ENCODE measurements around the gene FKBP15. TPM values are rescaled to one million over a fixed set of nuclear protein-coding genes. Genes with fewer than 3 reads are reported as not detected.
A peak's percentile ranks its signal among the peaks of the same experiment; 100 is the strongest.

Gene FKBP15
- total and polyA plus RNA-seq, 2 of the 13 experiments (the other 11 are each of a cell fraction or from before 2014, with no cell fraction given) = 12.3 to 18.6 TPM

GRCh38 chr9:113221003-113221799, at the start of gene FKBP15, which contains the start of gene SLC31A1 (continued):
- TF ChIP-seq THAP9 (CRISPR knock-in tag; IDR thresholded peaks at IDR 0.05; ENCODE audit: borderline replicate concordance) = peak; percentile 83; the same call in 1 of the 2 replicates
- TF ChIP-seq ZBTB42 (CRISPR knock-in tag; IDR thresholded peaks at IDR 0.05) = 0 out of 2 replicates have a peak, but pooled peaks have one; percentile 22
- TF ChIP-seq ZBTB7B (CRISPR knock-in tag; IDR thresholded peaks at IDR 0.05) = no peak; the same call in none of the 2 replicates
- TF ChIP-seq YEATS4 (CRISPR knock-in tag; IDR thresholded peaks at IDR 0.05; ENCODE audit: borderline replicate concordance) = peak; percentile 87
- TF ChIP-seq ZNF720 (CRISPR knock-in tag; IDR thresholded peaks at IDR 0.05) = no peak
- peak; percentile 50; the same call in 1 of the 2 replicates for TF ChIP-seq DMAP1 (CRISPR knock-in tag; IDR thresholded peaks at IDR 0.05)
- TF ChIP-seq RERE (CRISPR knock-in tag; IDR thresholded peaks at IDR 0.05; ENCODE audit: low read depth) = no peak
- TF ChIP-seq MTERF4 (CRISPR knock-in tag; IDR thresholded peaks at IDR 0.05) = no peak
- TF ChIP-seq ZBTB38 (CRISPR knock-in tag; IDR thresholded peaks at IDR 0.05) = no peak; the same call in 1 of the 2 replicates
- no peak for TF ChIP-seq ZNF550 (CRISPR knock-in tag; IDR thresholded peaks at IDR 0.05; ENCODE audit: borderline replicate concordance)
- no peak for TF ChIP-seq FOXA3 (CRISPR knock-in tag; IDR thresholded peaks at IDR 0.05)
- no peak for TF ChIP-seq ZNF468 (CRISPR knock-in tag; IDR thresholded peaks at IDR 0.05)
- TF ChIP-seq ZNF557 (CRISPR knock-in tag; IDR thresholded peaks at IDR 0.05) = 0 out of 2 replicates have a peak, but pooled peaks have one; percentile 53
- peak; percentile 88 for TF ChIP-seq SP4 (CRISPR knock-in tag; IDR thresholded peaks at IDR 0.05)
- peak; percentile 69; the same call in 1 of the 2 replicates for TF ChIP-seq GMEB1 (CRISPR knock-in tag; IDR thresholded peaks at IDR 0.05; ENCODE audit: borderline replicate concordance)
- TF ChIP-seq PREB (CRISPR knock-in tag; IDR thresholded peaks at IDR 0.05) = no peak
- no peak for TF ChIP-seq IRX3 (CRISPR knock-in tag; IDR thresholded peaks at IDR 0.05; ENCODE audit: borderline replicate concordance, low read depth)

Measured in HepG2 (cell line).